ENCODE data around the gene UFSP1.
"Not testable (repeated sequence)": the region's sequence is repeated elsewhere in the genome, so short reads cannot be mapped to it uniquely, and the experiment has no call there.

The UFSP1 gene

DNA sequence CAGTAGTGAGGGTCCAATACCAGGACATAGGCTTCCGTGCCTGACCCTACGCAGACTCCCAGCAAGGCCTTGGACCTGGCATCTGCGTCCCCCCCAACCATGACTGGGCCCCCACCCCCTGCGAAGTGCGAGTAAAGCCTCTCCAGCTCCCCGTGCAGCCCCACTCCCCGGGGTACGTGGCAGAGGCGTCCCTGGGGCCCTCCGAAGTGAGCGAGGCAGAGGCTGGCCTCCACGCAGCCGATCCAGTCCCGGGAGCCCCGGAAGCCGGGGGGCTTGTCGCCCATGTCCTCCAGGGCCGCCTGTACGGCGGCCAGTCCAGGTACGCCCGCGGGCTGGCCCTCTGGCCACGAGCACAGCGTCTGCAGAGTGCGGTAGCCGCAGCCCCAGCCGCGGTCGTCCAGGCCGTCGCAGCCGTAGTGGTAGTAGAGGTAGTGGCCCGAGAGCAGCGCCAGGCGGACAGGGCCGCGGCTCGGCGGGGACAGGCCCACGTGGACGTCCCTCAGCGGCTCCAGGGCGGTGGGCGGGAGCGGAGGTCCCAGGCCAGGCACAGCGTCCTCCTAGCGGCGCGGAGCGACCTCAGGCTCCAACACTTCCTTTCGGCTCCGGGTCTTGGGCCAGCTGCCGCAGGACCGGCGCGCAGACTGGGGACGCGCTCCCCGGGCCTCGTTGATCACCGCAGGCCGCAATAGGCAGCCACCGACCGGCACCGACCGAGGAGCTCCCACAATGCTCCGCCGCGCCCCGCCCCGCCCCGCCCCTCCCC is at the start of gene UFSP1:
Gene UFSP1, minus strand, starts transcription at position 728 of the 763 bp plus-strand sequence. Its CDS starts 444 bp downstream, at position 284.
- no peak for DNase-seq (ENCODE audit: low spot score)

DNA sequence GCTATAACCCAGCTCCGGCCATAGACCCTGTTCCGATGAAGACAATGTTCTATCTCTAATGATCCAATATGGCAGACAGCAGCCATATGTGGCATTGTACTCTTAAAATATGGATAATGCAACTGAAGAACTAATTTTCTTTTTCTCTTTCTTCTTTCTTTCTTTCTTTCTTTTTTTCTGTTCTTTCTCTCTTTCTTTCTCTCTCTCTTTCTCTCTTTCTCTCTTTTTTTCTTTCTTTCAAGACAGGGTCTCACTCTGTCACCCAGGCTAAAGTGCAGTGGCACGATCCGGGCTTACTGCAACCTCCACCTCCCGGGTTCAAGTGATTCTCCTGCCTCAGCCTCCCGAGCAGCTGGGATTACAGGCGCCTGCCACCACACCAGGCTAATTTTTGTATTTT is 46.7 kb upstream of the UFSP1 start:
- DNase-seq (ENCODE audit: low spot score) = not testable (repeated sequence)

DNA sequence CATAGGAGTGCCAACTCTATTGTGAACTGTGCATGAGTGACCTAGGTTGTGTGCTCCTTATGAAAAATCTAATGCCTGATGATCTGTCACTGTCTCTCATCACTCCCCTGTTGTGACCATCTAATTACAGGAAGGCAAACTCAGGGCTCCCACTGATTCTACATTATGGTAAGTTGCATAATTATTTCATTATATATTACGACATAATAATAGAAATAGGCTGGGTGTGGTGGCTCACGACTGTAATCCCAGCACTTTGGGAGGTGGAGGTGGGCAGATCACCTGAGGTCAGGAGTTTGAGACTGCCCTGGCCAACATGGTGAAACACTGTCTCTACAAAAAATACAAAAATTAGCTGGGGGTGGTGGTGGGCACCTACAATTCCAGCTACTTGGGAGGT is 45.9 kb upstream of the UFSP1 start:
- not testable (repeated sequence) for DNase-seq (ENCODE audit: low spot score)

DNA sequence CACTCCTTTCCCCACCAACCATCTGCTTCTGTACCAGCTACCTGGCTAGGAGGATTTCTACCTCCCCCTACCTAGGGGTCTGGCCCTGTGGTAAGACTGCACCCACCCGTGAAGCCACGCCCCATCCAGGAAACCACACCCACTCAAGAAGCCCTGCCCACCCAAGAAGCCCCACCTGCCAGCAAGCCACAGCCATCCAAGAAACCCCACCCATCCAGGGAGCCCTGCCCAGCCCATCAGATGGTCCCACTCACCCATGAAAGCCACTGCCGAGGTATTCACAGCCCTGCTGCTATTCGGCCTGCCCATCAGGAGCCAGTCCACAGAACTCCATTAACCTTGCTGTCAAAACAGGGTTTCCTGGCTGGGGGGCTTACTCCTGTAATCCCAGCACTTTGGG is 44.2 kb upstream of the UFSP1 start:
- DNase-seq (ENCODE audit: low spot score) = no peak

DNA sequence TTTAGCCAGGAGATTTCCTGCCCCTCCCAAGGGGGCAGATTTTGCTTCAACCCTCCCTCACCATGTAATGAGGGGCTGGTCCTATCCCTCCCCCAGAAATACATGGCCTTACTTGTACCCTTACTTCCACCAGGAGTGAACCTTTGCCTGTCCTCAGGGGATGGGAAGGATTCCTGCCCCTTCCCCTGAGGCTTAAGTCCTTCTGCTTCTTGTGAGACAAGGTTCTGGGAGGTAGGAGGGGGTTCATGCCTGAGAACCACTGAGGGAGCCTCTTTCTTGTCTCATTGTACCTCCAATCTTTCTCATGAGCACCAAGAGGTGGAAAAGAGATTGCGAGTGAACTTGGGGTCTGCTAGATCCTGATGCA is 40.3 kb upstream of the UFSP1 start:
- DNase-seq (ENCODE audit: low spot score) = no peak

DNA sequence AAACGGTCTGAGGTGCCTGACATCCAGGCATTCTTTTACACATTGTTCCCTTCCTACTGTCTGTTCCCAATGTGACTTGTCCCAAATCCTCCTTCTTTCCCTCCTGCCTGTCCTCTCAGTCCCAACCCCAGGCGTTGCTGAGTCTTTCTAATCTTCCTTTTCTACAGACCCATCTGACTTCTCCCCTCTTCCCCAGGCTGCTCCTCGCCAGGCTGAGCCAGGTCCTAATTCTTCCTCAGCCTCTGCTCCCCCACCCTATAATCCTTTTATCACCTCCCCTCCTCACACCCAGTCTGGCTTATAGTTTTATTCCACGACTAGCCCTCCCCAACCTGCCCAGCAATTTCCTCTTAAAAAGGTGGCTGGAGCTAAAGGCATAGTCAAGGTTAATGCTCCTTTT is 34.1 kb upstream of the UFSP1 start:
- DNase-seq (ENCODE audit: low spot score) = not testable (repeated sequence)

DNA sequence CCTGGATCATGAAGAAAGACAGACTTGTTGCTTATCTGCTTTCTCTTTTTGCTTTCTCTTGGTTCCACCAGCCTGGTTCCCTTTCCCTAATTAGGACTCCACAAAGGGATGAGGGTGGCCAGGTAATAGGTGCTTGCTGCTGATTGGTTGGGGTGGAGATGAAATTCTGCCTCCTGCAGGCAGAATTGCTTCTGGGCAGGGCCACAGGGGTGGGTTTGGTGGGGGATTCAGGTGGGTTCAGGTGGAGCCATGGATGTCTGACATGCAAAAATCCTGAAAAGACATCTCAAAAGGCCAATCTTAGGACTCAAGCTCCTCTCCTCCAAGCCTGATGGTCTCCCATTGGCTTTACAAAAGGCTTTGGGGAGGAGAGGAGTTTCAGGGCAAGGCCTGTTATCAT is 31.5 kb upstream of the UFSP1 start:
- DNase-seq (ENCODE audit: low spot score) = no peak

DNA sequence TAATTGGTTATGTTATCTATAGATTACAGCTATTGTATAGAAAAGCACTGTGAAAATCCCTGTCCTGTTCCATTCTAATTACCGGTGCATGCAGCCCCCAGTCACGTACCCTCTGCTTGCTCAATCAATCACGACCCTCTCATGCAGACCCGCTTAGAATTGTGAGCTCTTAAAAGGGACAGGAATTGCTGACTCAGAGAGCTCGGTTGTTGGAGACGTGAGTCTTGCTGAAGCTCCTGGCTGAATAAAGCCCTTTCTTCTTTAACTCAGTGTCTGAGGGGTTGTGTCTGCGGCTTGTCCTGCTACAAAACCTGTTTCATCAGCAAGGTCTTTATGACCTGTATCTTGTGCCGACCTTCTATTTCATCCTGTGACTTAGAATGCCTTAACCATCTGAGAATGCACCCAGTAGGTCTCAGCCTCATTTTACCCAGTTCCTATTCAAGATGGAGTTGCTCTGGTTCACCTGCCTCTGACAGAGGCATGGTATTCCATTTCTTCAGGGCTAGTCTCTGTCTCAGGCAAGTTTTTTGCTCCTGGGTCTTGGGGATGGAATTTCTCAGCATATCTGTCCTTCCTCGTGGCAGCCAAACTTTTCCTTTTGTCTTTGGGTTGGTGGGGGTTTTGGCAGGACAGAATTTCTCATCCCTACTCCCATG is 30.4 kb upstream of the UFSP1 start:
- not testable (repeated sequence) for DNase-seq (ENCODE audit: low spot score)

DNA sequence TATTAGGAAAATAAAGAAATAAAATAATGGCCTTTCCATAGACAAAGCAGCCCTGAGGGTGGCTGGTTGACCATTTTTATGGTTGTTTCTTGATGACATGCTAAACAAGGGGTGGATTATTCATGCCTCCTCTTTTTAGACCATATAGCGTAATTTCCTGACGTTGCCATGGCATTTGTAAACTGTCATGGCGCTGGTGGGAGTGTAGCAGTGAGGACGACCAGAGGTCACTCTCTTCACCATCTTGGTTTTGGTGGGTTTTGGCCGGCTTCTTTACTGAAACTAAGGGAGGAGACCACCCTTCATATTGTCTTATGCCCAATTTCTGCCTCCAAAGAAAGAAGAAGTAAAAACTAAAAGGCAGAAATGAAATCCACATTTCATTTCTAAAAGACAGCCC is 29.8 kb upstream of the UFSP1 start:
- DNase-seq (ENCODE audit: low spot score) = not testable (repeated sequence)

DNA sequence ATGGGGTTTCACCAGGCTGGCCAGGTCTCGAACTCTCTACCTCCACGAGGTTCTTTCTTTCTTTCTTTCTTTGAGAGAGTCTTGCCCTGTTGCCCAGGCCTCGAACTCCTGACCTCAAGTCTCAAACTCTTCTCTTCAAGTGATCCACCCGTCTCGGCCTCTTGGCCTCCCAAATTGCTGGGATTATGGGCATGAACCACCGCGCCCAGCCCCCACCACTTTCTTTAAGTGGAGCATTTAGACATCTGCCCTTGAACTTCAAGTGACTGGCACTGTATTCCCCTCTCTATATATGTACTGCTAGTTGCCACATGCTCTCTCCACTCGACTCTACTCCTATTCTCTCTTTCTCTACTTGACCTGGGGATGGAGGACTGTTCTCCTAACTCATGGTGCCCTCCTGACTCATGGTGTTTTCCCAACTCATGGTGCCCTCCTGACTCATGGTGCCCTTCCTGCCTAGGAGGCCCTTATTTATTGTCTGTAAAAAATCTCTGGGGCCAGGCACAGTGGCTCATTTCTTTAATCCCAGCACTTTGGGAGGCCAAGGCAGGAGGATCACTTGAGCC is 25.4 kb upstream of the UFSP1 start:
- no peak for DNase-seq (ENCODE audit: low spot score)

DNA sequence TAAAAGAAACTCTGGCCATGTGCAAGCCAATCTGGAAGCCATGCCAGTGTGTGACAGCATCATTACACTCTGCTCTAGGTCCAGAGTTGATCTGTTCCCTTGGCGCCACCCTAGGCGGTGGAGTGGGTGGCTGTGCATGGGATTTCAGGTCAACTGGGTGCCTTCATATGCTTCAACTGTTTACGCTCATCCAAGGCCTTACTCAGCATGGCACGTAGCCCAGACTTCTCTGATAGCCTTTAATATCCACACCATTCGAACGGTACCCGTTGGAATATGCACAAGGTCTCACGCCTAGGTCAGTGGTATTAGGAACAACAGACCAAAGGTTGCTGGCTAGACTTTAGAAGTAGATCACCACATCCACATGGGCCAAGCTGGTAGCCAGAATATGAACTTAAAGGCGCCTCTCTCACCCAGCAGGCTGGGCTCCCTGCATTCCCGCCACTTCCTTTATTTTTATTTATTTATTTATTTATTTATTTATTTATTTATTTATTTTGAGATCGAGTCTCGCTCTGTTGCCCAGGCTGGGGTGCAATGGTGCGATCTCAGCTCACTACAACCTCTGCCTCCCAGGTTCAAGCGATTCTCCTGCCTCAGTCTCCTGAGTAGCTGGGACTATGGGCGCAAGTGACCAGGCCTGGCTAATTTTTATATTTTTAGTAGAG is 24.8 kb upstream of the UFSP1 start:
- no peak for DNase-seq (ENCODE audit: low spot score)

DNA sequence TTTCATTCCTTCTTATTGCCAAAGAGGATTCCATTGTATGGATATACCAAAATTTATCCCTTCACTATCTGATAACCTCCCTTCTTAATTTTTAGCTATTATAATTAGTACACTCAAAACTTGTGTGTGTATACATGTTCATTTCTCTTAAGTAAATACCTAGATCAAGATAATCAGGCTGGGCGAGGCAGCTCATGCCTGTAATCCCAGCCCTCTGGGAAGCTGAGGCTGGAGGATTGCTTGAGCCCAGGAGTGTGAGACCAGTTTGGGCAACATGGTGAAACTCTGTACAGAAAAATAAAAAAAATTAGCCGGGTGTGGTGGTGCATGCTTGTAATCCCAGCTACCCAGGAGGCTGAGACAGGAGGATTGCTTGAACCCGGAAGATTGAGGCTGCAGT is 22.0 kb upstream of the UFSP1 start:
- no peak for DNase-seq (ENCODE audit: low spot score)

DNA sequence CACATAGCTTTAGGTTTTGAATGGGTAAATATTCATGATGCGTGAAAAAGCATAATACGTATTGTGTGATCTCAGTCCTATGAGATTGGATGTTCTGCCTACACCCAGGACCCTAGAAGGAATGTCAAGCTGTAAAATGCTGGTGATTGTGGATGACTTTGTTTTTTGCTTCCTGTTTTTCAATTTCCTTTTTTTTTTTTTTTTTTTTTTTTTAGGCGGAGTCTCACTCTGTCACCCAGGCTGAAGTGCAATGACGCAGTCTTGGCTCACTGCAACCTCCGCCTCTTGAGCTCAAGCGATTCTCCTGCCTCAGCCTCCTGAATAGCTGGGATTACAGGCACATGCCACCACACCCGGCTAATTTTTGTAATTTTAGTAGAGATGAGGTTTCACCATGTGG is 20.9 kb upstream of the UFSP1 start:
- DNase-seq (ENCODE audit: low spot score) = not testable (repeated sequence)

DNA sequence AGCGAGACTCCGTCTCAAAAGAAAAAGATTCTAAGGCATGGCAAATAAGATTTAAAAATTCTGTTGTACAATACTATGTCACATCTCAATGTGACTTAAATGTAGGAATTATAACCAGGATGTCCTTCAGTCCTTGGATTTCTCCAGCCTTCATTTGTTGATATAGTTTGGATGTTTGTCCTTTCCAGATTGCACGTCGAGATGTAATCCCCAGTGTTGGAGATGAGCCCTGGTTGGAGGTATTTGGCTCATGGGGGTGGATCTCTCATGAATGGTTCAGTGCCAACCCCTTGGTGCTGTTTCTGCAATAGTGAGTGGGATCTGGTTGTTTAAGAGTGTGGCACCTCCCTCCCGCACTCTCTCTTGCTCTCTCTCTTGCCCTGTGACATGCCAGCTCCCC is 19.0 kb upstream of the UFSP1 start:
- no peak for DNase-seq (ENCODE audit: low spot score)

DNA sequence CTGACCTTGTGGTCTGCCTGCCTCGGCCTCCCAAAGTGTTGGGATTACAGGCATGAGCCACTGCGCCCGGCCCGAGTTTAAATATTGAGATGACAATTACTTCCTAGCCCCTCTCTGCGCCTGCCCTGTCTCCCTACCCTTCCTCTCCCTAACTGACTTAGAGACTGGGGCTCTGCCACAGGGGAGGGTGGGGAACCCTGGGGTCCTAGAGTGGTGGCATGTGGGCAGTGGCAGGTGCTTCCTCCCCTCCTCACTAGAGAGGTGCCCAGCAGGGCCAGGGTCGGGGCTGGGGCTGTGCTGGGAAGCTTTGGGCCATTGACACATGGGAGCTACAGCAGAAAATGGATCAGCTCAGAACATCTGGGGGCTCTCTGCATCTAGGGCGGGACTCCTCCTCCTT is 13.1 kb upstream of the UFSP1 start:
- DNase-seq (ENCODE audit: low spot score) = peak; percentile 10

DNA sequence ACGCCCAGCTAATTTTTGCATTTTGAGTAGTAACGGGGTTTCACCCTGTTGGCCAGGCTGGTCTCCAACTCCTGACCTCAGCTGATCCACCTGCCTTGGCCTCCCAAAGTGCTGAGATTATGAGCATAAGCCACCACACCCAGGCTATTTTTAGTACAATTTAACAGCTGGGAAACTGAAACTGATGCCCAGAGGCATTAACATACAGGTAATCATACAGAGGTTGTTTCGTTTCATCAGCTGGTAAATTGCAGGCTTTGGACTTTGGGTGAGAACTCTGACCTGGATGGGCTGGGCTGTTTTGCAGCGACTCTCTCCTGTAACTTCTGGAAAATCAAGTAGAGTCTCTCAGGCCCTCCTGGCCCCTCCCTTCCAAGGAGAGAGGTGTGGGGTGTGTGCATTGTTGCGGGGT is 12.4 kb upstream of the UFSP1 start:
- DNase-seq (ENCODE audit: low spot score) = no peak

DNA sequence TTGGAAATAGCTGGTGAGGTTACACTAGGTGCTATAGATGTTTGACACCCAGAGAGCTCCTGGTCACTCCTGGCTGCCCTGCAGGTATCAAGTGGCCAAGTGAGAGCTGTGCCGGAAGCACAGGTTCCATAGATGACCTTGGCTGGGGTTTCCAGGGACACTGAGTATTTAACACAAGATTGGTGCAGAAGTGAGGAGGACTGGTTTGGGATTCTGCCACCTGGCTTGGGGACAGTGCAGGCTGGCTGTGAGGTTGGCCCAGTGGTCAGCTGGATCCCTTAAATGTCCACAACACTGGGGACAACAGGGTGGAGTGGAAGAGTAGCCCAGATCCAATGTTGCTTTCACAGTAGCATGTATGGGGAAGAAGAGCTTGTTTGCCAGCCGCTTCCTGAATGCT is 11.5 kb upstream of the UFSP1 start:
- DNase-seq (ENCODE audit: low spot score) = no peak

DNA sequence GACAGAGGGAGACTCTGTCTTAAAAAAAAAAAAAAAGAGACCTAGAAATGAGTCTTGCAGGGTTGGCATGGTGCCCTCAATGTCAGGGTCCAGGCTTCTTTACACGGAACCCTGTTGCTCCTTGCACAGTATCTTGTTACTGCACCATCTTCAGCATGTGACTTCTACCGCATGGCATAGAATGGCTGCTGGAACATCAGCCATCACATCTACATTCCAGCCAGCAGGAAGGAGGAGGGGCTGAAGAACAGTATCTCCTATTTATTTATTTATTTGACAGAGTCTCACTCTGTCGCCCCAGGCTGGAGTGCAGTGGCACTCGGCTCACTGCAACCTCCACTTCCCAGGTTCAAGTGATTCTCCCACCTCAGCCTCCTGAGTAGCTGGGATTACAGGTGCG is 9.9 kb upstream of the UFSP1 start:
- no peak for DNase-seq (ENCODE audit: low spot score)

DNA sequence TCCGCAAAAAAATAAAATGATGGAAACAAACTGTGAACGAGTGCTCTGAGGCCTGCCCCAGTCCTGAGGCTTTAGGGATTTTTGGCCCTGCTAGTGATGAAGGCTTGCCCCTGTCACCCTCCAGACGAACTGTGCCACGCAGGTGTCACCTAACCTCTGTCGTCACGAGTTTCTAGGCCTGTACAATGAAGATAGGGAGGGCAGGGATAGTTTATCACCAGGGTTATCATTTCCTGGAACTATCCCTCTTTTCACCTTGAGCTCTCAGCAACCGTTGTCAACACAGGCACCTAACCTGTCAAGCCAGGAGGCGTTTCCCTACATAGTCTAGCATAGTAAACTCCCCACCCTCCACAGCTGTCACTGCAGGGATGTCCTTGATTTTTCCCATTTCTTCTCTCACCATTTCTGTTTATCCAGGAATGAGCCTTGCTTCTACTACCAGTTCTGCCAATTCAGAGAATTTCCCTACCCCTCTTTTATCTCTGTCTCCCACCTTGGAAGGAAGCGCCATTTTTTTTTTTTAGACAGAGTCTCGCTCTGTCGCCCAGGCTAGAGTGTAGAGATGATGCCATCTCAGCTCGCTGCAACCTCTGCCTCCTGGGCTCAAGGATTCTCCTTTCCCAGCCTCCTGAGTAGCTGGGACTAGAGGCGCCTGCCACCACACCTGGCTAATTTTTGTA is 8.4 kb upstream of the UFSP1 start:
- peak; percentile 15 for DNase-seq (ENCODE audit: low spot score)

DNA sequence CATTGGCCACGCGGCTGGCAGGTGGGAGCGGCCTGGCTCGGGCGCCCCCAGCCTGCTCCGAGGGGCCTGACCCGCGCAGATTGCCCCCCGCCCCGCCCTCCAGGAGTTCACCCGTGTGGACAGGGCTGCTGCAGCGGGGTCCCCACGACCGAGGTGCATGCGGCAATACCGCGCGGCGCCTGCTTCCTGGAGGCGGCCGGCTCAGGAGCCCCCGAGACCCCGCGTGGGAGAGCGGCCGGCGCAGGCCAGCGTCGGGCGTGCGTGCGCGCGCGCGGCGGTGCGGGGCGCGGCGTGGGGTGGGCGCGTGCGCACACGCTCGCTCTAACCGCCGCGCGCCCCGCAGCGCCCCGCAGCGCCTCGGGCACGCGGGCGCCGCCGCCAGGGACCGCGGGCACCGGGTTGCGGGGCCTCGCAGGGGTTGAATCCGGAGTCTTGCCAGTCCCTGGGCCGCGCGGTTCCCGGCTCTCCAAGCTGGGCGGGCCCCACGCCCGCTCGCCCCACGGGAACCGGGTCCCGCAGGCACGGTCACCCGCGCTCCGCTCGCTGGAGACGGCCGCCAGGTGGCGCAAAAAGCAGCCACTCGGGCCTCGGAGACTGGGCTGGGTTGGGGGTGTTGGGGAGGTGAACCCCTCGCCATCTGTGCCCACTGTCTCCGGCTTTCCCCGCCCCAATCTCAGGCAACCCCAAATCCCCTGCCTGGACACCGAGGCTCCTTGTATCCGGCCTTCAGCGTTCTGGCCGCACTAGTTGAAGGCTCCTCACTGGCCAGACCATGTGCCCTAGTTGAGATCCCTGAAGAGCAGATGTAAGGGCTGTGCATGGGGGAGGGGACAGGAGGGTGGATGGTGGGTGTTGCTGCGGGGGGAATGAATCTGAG is 7.5 kb upstream of the UFSP1 start:
- peak; percentile 86 for DNase-seq (ENCODE audit: low spot score)

All from D341Med (cell line).